Measurements from ENCODE around the gene ZCCHC10.

Gene ZCCHC10

DNA sequence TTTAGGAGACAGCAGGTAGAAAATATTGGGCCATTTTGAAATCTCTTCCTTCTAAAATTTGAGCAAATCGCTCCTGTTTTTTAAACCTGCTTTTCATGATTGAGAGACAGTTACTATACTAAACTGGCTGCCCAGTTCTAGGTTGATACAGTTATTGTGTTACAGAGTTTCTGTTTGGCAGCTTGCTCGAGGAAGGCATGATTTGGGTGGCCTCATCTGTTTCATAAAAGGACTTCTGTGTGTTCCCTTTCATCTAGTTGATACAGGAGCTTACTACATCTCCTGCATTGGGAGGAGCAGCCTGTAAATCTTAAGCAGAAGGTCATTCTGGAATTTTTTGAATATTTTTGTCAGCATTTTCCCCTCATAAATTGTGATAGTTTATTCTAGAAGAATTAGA is 39.7 kb upstream of the ZCCHC10 start (continued):
- TF ChIP-seq, protein P1, sequence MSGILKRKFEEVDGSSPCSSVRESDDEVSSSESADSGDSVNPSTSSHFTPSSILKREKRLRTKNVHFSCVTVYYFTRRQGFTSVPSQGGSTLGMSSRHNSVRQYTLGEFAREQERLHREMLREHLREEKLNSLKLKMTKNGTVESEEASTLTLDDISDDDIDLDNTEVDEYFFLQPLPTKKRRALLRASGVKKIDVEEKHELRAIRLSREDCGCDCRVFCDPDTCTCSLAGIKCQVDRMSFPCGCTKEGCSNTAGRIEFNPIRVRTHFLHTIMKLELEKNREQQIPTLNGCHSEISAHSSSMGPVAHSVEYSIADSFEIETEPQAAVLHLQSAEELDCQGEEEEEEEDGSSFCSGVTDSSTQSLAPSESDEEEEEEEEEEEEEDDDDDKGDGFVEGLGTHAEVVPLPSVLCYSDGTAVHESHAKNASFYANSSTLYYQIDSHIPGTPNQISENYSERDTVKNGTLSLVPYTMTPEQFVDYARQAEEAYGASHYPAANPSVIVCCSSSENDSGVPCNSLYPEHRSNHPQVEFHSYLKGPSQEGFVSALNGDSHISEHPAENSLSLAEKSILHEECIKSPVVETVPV (CRISPR knock-in tag; IDR thresholded peaks at IDR 0.05) = no peak
- TF ChIP-seq PPARA (CRISPR knock-in tag; IDR thresholded peaks at IDR 0.05; ENCODE audit: borderline replicate concordance) = no peak
- TF ChIP-seq ZNF8 (CRISPR knock-in tag; IDR thresholded peaks at IDR 0.05) = no peak
- TF ChIP-seq, protein P2, sequence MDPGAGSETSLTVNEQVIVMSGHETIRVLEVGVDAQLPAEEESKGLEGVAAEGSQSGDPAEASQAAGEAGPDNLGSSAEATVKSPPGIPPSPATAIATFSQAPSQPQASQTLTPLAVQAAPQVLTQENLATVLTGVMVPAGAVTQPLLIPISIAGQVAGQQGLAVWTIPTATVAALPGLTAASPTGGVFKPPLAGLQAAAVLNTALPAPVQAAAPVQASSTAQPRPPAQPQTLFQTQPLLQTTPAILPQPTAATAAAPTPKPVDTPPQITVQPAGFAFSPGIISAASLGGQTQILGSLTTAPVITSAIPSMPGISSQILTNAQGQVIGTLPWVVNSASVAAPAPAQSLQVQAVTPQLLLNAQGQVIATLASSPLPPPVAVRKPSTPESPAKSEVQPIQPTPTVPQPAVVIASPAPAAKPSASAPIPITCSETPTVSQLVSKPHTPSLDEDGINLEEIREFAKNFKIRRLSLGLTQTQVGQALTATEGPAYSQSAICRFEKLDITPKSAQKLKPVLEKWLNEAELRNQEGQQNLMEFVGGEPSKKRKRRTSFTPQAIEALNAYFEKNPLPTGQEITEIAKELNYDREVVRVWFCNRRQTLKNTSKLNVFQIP (CRISPR knock-in tag; IDR thresholded peaks at IDR 0.05; ENCODE audit: borderline replicate concordance, low read depth) = no peak

DNA sequence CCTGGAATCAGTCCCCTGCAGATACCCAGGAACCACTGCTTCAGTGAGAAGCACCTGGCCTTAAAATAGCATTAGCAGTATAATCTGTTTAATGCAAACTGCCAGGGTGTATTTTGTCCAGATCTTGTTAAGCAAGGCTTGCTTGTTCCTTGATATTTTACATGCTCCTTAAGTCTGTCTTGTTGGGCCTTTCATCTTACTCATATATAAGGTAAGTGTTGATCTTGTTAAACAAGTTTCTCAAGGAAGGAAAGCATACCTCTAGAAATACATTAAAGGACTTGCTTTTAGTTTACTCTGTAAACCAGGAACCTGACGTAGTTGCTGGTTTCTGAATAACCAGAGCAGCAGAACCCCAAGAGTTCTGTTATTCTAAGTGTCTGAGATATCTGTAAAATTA is 39.1 kb upstream of the ZCCHC10 start:
- no peak for TF ChIP-seq TOX (CRISPR knock-in tag; IDR thresholded peaks at IDR 0.05; ENCODE audit: borderline replicate concordance)
- TF ChIP-seq, protein P2 (CRISPR knock-in tag; IDR thresholded peaks at IDR 0.05; ENCODE audit: borderline replicate concordance, low read depth) = no peak
- TF ChIP-seq GLIS3 (CRISPR knock-in tag; IDR thresholded peaks at IDR 0.05) = no peak
- TF ChIP-seq ISL1 (CRISPR knock-in tag; IDR thresholded peaks at IDR 0.05) = no peak
- no peak for TF ChIP-seq SNAI2 (CRISPR knock-in tag; IDR thresholded peaks at IDR 0.05)
- TF ChIP-seq OSR1 (CRISPR knock-in tag; IDR thresholded peaks at IDR 0.05) = no peak
- TF ChIP-seq BACH2 (CRISPR knock-in tag; IDR thresholded peaks at IDR 0.05; ENCODE audit: borderline replicate concordance) = no peak
- no peak for TF ChIP-seq ESRRG (CRISPR knock-in tag; IDR thresholded peaks at IDR 0.05)
- TF ChIP-seq CSDC2 (CRISPR knock-in tag; IDR thresholded peaks at IDR 0.05) = no peak
- TF ChIP-seq, protein P1 (CRISPR knock-in tag; IDR thresholded peaks at IDR 0.05) = no peak
- no peak for TF ChIP-seq PPARA (CRISPR knock-in tag; IDR thresholded peaks at IDR 0.05; ENCODE audit: borderline replicate concordance)
- no peak for TF ChIP-seq ZC3H10 (CRISPR knock-in tag; IDR thresholded peaks at IDR 0.05)
- TF ChIP-seq, protein P3, sequence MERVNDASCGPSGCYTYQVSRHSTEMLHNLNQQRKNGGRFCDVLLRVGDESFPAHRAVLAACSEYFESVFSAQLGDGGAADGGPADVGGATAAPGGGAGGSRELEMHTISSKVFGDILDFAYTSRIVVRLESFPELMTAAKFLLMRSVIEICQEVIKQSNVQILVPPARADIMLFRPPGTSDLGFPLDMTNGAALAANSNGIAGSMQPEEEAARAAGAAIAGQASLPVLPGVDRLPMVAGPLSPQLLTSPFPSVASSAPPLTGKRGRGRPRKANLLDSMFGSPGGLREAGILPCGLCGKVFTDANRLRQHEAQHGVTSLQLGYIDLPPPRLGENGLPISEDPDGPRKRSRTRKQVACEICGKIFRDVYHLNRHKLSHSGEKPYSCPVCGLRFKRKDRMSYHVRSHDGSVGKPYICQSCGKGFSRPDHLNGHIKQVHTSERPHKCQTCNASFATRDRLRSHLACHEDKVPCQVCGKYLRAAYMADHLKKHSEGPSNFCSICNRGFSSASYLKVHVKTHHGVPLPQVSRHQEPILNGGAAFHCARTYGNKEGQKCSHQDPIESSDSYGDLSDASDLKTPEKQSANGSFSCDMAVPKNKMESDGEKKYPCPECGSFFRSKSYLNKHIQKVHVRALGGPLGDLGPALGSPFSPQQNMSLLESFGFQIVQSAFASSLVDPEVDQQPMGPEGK (CRISPR knock-in tag; IDR thresholded peaks at IDR 0.05; ENCODE audit: borderline replicate concordance) = no peak
- no peak for TF ChIP-seq ZNF70 (CRISPR knock-in tag; IDR thresholded peaks at IDR 0.05)
- ATAC-seq = no peak

DNA sequence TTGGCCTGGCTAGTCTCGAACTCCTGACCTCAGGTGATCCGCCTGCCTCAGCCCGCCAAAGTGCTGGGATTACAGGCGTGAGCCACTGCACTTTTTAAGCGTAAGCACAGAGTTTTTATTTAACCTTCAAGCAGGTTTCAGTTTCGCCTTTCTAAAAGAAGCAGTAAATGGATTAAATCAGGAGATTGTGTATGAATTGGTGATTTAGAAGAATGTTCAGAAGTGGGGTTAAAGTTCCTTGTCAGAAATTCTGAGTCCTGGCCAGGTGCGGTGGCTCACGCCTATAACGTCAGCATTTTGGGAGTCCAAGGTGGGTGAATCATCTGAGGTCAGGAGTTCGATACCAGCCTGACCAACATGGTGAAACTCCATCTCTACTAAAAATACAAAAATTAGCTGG is 37.6 kb upstream of the ZCCHC10 start:
- ATAC-seq = no peak
- no peak for TF ChIP-seq ZC3H10 (CRISPR knock-in tag; IDR thresholded peaks at IDR 0.05)
- TF ChIP-seq TCF4 (CRISPR knock-in tag; IDR thresholded peaks at IDR 0.05; ENCODE audit: borderline replicate concordance) = no peak
- TF ChIP-seq CSDC2 (CRISPR knock-in tag; IDR thresholded peaks at IDR 0.05) = no peak
- TF ChIP-seq OSR1 (CRISPR knock-in tag; IDR thresholded peaks at IDR 0.05) = no peak
- TF ChIP-seq, protein P1 (CRISPR knock-in tag; IDR thresholded peaks at IDR 0.05) = no peak
- TF ChIP-seq, protein P4, sequence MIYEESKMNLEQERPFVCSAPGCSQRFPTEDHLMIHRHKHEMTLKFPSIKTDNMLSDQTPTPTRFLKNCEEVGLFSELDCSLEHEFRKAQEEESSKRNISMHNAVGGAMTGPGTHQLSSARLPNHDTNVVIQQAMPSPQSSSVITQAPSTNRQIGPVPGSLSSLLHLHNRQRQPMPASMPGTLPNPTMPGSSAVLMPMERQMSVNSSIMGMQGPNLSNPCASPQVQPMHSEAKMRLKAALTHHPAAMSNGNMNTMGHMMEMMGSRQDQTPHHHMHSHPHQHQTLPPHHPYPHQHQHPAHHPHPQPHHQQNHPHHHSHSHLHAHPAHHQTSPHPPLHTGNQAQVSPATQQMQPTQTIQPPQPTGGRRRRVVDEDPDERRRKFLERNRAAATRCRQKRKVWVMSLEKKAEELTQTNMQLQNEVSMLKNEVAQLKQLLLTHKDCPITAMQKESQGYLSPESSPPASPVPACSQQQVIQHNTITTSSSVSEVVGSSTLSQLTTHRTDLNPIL (CRISPR knock-in tag; IDR thresholded peaks at IDR 0.05; ENCODE audit: low read depth) = no peak
- no peak for TF ChIP-seq ESRRG (CRISPR knock-in tag; IDR thresholded peaks at IDR 0.05)
- TF ChIP-seq GLIS3 (CRISPR knock-in tag; IDR thresholded peaks at IDR 0.05) = no peak
- no peak for TF ChIP-seq ARNTL (CRISPR knock-in tag; IDR thresholded peaks at IDR 0.05; ENCODE audit: borderline replicate concordance, low read depth)
- TF ChIP-seq SNAI2 (CRISPR knock-in tag; IDR thresholded peaks at IDR 0.05) = no peak
- no peak for TF ChIP-seq ZNF565 (CRISPR knock-in tag; conservative IDR thresholded peaks at IDR 0.05; ENCODE audit: low read depth)
- no peak for TF ChIP-seq PPARA (CRISPR knock-in tag; IDR thresholded peaks at IDR 0.05; ENCODE audit: borderline replicate concordance)
- TF ChIP-seq ZNF8 (CRISPR knock-in tag; IDR thresholded peaks at IDR 0.05) = no peak
- no peak for TF ChIP-seq ZFP30 (CRISPR knock-in tag; IDR thresholded peaks at IDR 0.05)
- TF ChIP-seq, protein P5, sequence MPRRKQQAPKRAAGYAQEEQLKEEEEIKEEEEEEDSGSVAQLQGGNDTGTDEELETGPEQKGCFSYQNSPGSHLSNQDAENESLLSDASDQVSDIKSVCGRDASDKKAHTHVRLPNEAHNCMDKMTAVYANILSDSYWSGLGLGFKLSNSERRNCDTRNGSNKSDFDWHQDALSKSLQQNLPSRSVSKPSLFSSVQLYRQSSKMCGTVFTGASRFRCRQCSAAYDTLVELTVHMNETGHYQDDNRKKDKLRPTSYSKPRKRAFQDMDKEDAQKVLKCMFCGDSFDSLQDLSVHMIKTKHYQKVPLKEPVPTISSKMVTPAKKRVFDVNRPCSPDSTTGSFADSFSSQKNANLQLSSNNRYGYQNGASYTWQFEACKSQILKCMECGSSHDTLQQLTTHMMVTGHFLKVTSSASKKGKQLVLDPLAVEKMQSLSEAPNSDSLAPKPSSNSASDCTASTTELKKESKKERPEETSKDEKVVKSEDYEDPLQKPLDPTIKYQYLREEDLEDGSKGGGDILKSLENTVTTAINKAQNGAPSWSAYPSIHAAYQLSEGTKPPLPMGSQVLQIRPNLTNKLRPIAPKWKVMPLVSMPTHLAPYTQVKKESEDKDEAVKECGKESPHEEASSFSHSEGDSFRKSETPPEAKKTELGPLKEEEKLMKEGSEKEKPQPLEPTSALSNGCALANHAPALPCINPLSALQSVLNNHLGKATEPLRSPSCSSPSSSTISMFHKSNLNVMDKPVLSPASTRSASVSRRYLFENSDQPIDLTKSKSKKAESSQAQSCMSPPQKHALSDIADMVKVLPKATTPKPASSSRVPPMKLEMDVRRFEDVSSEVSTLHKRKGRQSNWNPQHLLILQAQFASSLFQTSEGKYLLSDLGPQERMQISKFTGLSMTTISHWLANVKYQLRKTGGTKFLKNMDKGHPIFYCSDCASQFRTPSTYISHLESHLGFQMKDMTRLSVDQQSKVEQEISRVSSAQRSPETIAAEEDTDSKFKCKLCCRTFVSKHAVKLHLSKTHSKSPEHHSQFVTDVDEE (CRISPR knock-in tag; IDR thresholded peaks at IDR 0.05) = no peak
- TF ChIP-seq, protein P2 (CRISPR knock-in tag; IDR thresholded peaks at IDR 0.05; ENCODE audit: borderline replicate concordance, low read depth) = no peak

Data from SK-N-SH treated with all-trans-retinoic acid at 6 μM for 48 hours (cell line).